ENCODE data around the gene IMPDH2.
A peak's percentile ranks its signal among the peaks of the same experiment; 100 is the strongest.

The IMPDH2 gene

DNA sequence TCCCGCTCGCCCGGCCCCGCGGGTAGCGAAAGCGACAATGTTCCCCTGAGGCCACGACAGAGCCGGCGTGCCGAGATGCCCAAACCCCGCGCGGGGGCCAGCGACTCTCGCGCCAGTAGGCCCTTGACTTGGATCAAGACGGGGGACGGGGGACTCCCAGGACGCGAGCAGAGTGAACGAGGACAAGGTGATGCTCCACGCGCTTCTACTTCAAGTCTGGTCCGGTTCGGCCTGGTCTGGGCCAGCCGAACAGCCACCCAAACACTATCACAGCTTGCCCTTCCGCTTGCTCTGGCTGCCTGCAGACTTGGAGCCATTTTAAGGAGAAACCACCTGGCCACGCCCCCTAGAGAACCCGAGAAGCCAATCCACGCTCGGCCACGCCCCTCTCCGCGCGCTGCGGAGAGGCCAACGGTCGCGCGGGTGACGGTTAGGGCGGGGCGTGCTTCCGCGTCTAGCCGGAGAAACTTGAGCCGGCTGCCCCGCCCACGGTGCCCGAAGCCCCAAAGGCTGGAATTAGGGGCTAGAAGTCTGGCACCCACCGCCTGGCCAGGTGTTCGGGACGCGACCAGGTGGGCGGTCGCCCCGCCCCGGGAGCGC lies 7.9 kb downstream of the IMPDH2 start:
- peaks cover 40% of the 10 kb centered on the region for H3K4me1 ChIP-seq (ENCODE audit: insufficient read depth, low read length, poor library complexity, severe bottlenecking)

DNA sequence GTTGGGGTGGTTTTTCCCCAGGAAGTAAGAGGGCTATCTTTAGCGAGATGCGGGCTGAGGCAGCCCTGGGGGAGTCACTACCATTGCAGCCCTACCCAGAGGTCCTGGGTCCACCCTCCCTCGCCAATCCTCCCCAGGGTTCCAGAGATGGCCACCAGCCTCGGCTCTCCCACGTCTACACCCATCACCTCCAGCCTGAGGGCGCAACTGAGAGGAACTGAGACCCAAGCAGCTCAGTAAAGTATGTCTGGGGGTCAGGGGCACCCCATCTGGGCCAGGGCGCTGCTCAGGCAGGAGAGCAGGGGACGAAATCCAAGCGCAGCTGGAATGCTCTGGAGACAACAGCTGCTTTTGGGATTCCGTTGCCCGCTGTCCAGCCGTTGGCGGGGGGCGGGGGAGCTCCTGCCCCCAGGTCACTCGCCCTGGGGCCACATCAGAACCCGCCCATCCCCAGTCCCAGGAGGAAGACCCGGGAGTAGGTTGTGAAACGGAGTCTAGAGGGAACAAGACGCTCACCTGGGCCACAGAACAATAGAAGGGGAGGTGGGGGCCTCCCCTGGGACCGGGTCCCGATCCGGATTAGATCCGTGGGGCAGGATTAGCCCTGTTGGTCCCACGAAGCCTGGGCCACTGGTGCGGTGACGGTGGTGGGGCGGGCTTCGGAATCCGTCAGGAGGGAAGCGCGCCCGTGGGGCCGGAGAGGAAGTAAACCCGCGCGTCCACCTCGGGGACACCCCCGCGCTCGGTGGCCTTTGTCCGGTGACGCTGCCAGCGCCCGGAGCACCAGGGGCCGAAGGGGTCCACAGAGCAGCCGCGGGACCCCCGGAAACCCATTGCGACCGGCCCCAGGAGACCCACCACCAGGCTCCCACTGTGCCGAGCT lies 8.6 kb downstream of the IMPDH2 start:
- Histone ChIP-seq H3K36me3 (ENCODE audit: insufficient read depth, low read length) (peaks cover 35% of the 10 kb centered on the region; the same call in 1 of the 2 replicates), H3K4me3 (ENCODE audit: low read length, poor library complexity, severe bottlenecking) (peak overlapping the region; percentile 91), H3K4me2 (ENCODE audit: low read depth, low read length, poor library complexity, severe bottlenecking) (peak overlapping the region; percentile 92), H3K9me3 (ENCODE audit: insufficient read depth, low read depth, low read length) (no peaks in the 10 kb centered on the region), H4K20me1 (ENCODE audit: insufficient read depth, low read length, poor library complexity, severe bottlenecking) (peaks cover 65% of the 10 kb centered on the region), H3K27me3 (ENCODE audit: insufficient read depth, low read length, poor library complexity, severe bottlenecking) (no peaks in the 10 kb centered on the region), H3K4me1 (ENCODE audit: insufficient read depth, low read length, poor library complexity, severe bottlenecking) (peaks cover 32% of the 10 kb centered on the region), H2AFZ (ENCODE audit: low read length) (no peak overlapping the region), H3K9ac (ENCODE audit: low read depth, low read length, poor library complexity, severe bottlenecking) (peak overlapping the region; percentile 98), H3K79me2 (ENCODE audit: insufficient read depth, low read length) (peaks cover 64% of the 10 kb centered on the region), H3F3A (ENCODE audit: low read depth) (peaks cover 3% of the 10 kb centered on the region; the same call in 1 of the 2 replicates), H3K9me2 (replicated peaks; ENCODE audit: low read depth, low read length) (no peaks in the 10 kb centered on the region)
- TF ChIP-seq EZH2phosphoT487 (IDR thresholded peaks at IDR 0.05; ENCODE audit: borderline replicate concordance) = no peak
- TF ChIP-seq, protein P1, sequence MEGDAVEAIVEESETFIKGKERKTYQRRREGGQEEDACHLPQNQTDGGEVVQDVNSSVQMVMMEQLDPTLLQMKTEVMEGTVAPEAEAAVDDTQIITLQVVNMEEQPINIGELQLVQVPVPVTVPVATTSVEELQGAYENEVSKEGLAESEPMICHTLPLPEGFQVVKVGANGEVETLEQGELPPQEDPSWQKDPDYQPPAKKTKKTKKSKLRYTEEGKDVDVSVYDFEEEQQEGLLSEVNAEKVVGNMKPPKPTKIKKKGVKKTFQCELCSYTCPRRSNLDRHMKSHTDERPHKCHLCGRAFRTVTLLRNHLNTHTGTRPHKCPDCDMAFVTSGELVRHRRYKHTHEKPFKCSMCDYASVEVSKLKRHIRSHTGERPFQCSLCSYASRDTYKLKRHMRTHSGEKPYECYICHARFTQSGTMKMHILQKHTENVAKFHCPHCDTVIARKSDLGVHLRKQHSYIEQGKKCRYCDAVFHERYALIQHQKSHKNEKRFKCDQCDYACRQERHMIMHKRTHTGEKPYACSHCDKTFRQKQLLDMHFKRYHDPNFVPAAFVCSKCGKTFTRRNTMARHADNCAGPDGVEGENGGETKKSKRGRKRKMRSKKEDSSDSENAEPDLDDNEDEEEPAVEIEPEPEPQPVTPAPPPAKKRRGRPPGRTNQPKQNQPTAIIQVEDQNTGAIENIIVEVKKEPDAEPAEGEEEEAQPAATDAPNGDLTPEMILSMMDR (conservative IDR thresholded peaks at IDR 0.05; ENCODE audit: low read length) = no peak

More for the DNA sequence above, 7.9 kb downstream of the IMPDH2 start:
- peak overlapping the region; percentile 87 for H2AFZ ChIP-seq (ENCODE audit: low read length)
- peak overlapping the region; percentile 98 for H3K9ac ChIP-seq (ENCODE audit: low read depth, low read length, poor library complexity, severe bottlenecking)
- H3F3A ChIP-seq (ENCODE audit: low read depth) = peaks cover 3% of the 10 kb centered on the region; the same call in 1 of the 2 replicates
- peaks cover 68% of the 10 kb centered on the region for H4K20me1 ChIP-seq (ENCODE audit: insufficient read depth, low read length, poor library complexity, severe bottlenecking)
- H3K9me2 ChIP-seq (replicated peaks; ENCODE audit: low read depth, low read length) = no peaks in the 10 kb centered on the region
- H3K36me3 ChIP-seq (ENCODE audit: insufficient read depth, low read length) = peaks cover 35% of the 10 kb centered on the region; the same call in 1 of the 2 replicates
- TF ChIP-seq, protein P1 (conservative IDR thresholded peaks at IDR 0.05; ENCODE audit: low read length) = no peak
- no peak for TF ChIP-seq EZH2phosphoT487 (IDR thresholded peaks at IDR 0.05; ENCODE audit: borderline replicate concordance)
- peaks cover 71% of the 10 kb centered on the region for H3K79me2 ChIP-seq (ENCODE audit: insufficient read depth, low read length)
- H3K4me2 ChIP-seq (ENCODE audit: low read depth, low read length, poor library complexity, severe bottlenecking) = peak overlapping the region; percentile 92
- H3K4me3 ChIP-seq (ENCODE audit: low read length, poor library complexity, severe bottlenecking) = peak overlapping the region; percentile 91
- H3K27me3 ChIP-seq (ENCODE audit: insufficient read depth, low read length, poor library complexity, severe bottlenecking) = no peaks in the 10 kb centered on the region
- H3K9me3 ChIP-seq (ENCODE audit: insufficient read depth, low read depth, low read length) = no peaks in the 10 kb centered on the region

DNA sequence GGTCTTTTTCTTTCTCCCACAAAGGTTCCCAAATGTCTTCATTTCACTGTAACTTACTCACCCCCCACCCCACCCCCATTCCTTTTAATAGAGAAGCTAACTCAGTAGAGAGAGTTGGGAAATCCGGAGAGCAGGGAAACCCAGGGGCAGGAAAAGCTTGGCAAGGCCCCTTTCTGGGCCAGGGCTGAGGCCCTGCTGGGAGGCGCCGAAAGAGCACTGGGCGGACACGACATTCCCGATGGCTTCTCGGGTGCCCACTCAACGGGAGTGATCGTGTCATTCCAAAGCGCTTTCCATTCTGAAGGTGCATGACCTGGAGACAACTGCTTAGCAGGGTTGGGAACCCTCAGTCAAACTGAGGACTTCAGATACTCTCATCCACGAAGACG lies 9.3 kb downstream of the IMPDH2 start:
- peak overlapping the region; percentile 91 for H3K4me3 ChIP-seq (ENCODE audit: low read length, poor library complexity, severe bottlenecking)
- no peaks in the 10 kb centered on the region for H3K27me3 ChIP-seq (ENCODE audit: insufficient read depth, low read length, poor library complexity, severe bottlenecking)
- H3K36me3 ChIP-seq (ENCODE audit: insufficient read depth, low read length) = peaks cover 35% of the 10 kb centered on the region; the same call in 1 of the 2 replicates
- peak overlapping the region; percentile 98 for H3K9ac ChIP-seq (ENCODE audit: low read depth, low read length, poor library complexity, severe bottlenecking)
- peaks cover 61% of the 10 kb centered on the region for H4K20me1 ChIP-seq (ENCODE audit: insufficient read depth, low read length, poor library complexity, severe bottlenecking)
- H3K9me2 ChIP-seq (replicated peaks; ENCODE audit: low read depth, low read length) = no peaks in the 10 kb centered on the region
- H3K9me3 ChIP-seq (ENCODE audit: insufficient read depth, low read depth, low read length) = no peaks in the 10 kb centered on the region
- H3K79me2 ChIP-seq (ENCODE audit: insufficient read depth, low read length) = peaks cover 61% of the 10 kb centered on the region
- H3F3A ChIP-seq (ENCODE audit: low read depth) = peaks cover 3% of the 10 kb centered on the region; the same call in 1 of the 2 replicates
- peaks cover 26% of the 10 kb centered on the region for H3K4me1 ChIP-seq (ENCODE audit: insufficient read depth, low read length, poor library complexity, severe bottlenecking)
- TF ChIP-seq EZH2phosphoT487 (IDR thresholded peaks at IDR 0.05; ENCODE audit: borderline replicate concordance) = no peak
- TF ChIP-seq, protein P1 (conservative IDR thresholded peaks at IDR 0.05; ENCODE audit: low read length) = no peak
- peak overlapping the region; percentile 92 for H3K4me2 ChIP-seq (ENCODE audit: low read depth, low read length, poor library complexity, severe bottlenecking)
- H2AFZ ChIP-seq (ENCODE audit: low read length) = no peak overlapping the region
